SKM-1 (cell line): ENCODE results near the gene PBX2.
"Not testable (repeated sequence)": the region's sequence is repeated elsewhere in the genome, so short reads cannot be mapped to it uniquely, and the experiment has no call there.

Source experiments
- DNase-seq: peaks from one replicate; lab custom pipeline; 2025; ENCODE audit not compliant: unreplicated experiment; lab: John Stamatoyannopoulos, UW

PBX2 gene

GRCh38 chr6:32203426-32204267, 13.6 kb upstream of the PBX2 start:
- DNase-seq, result no peak

GRCh38 chr6:32202186-32202585, 12.2 kb upstream of the PBX2 start:
- DNase-seq, result no peak

GRCh38 chr6:32200711-32201475, 10.9 kb upstream of the PBX2 start:
- no peak for DNase-seq

DNA sequence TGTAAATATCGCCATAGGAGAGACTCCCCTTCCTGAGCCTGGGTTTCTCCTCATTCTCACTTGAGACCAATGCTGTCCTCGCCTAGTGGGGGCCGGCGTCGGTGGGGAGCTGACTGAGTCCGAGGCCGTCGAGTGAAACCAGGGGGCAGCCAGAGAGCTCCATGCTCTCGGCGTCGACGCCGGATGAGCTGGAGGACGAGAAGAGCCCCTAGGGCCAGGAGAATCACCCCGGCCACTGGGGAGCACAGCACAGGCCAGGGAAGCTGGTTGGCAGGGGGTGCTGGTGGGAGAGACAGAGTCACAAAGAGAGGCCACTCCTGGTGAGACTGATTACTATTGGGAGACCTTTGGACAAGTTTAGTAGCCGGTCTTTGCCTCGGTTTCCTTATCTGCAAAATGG, 8.9 kb upstream of the PBX2 start:
- no peak for DNase-seq

DNA sequence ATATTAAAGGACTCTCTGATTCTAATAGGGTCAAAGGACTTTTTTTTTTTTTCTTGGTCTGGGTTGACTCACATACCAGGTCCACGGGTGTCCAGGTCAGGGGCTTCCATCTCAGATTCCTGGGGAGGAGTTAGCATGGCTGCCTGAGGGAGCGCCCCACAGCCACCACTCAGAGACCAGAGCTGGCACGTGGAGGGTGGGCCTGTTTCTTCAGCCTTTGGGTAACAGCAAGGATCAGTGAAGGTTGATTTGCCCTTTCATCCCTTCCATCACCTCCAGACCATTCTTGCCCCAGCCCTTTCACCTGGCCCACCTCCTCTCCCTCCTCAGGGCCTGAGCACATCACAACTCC, 8.3 kb upstream of the PBX2 start:
- no peak for DNase-seq

- DNase-seq, result no peak
These were observed 6.9 kb upstream of the PBX2 start for GRCh38 chr6:32196682-32197616.

DNA sequence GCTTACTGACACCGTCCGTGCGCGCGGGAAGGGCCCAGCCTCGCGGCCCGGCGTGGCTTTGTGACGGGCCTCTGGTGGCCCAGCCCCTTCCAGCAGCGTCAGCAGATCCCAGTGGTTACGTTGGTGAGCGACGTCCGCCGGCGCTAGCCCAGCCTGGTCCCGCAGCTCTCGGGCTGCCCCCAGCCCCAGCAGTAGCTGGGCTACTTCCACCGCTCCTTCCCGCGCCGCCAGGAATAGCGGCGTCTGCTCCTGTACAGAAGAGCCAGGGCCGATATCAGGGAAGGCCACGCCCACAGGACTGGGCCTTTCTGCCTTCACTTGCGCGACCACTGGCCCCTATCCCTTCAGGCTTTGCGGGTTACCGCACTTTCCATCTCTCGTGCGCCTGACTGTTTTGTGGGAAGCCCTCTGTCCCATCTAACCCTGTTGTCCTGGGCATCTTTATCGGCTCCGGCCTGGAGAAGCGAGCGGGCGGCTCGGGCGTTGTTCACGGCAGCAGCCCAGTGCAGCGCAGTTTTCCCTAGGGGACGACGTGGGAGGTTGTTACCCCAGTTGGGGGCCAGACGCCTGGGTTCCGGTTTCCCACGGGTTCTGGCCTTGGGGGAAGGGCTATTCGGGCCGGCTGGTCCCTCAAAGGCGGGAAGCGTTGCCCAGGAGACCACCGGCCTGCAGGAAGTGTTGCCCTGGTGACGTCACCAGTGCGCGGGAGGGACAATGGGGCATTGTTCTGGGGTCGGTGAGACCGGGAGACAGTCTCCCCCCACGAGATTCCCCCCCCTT, 6.1 kb upstream of the PBX2 start:
- no peak for DNase-seq

DNA sequence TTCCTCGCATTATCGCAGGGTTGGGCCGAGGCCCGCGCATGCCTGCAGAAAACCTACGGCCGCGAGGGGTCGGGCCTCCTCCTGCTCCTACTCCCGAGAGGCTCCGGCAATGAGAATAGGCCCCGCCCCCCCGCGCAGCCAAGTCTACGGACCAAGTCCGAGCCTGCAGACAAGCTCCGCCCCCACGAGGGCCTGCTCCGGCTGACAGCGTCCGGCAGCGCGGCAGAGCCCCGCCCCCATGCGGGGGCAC, 5.6 kb upstream of the PBX2 start:
- peak; percentile 98 for DNase-seq

- peak; percentile 21 for DNase-seq
These were observed 5.0 kb upstream of the PBX2 start for GRCh38 chr6:32194825-32195651.

- no peak for DNase-seq
These were observed 4.4 kb upstream of the PBX2 start for GRCh38 chr6:32194388-32194787.

DNA sequence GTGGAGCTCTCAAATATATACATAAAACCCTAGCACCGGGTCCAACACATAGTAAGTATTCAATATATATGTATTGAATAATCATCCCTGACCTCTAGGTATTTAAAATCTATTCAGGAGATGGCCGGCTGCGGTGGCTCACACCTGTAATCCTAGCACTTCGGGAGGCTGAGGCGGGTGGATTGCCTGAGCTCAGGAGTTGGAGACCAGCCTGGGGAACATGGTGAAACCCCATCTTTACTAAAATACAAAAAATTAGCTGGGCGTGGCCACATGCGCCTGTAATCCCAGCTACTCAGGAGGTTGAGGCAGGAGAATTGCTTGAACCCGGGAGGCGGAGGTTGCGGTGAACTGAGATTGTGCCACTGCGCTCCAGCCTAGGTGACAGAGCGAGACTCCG, 3.1 kb upstream of the PBX2 start:
- DNase-seq, result not testable (repeated sequence)

- peak; percentile 86 for DNase-seq
These were observed 2.6 kb upstream of the PBX2 start, which contains the start of gene GPSM3 for GRCh38 chr6:32192608-32193039. GPSM3 (minus strand) TSS chr6:32192643; CDS start chr6:32192513, 130 bp downstream.

GRCh38 chr6:32191696-32192607, 1.9 kb upstream of the PBX2 start:
- no peak for DNase-seq

GRCh38 chr6:32190911-32191677, 1.1 kb upstream of the PBX2 start:
- DNase-seq, result no peak

DNA sequence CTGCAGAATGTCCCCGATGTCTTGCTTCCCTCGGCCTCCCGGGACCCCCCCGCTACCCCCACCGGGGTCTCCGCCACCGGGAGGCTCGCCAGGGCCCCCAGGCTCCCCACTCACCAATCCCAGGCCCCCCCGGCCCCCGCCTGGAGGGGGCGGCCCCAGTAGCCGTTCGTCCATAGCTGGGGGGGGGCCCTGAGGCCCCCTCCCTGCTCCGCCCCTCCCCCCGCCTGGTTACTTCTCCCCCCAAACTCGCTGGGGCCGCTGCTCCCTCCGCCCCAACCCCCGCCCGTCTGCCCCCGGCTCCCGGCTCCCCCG, 304 bp downstream of the PBX2 start:
- no peak for DNase-seq

GRCh38 chr6:32189069-32189741, 797 bp downstream of the PBX2 start:
- DNase-seq, result no peak

- DNase-seq, result no peak
These were observed 1.5 kb downstream of the PBX2 start for GRCh38 chr6:32188381-32189068.
